GM12878 (cell line): ENCODE measurements around the gene CSPG5. TPM values are rescaled to one million over a fixed set of nuclear protein-coding genes. Genes with fewer than 3 reads are reported as not detected.

Source experiments
- ATAC-seq: fragments of 200-7000 bp; cut with Tn5 transposase; 3 replicates; pipeline ENCODE4 v1.9.1; 2020; ENCODE audit warnings: mild to moderate bottlenecking, moderate library complexity
- BruUV-seq: library from RNA; stranded (reverse); fragments of 400-500 nt; replicated peaks from 2 replicates; lab custom pipeline; 2021; lab: Mats Ljungman, UMichigan
- CTCF ChIA-PET: fragments of 300-600 bp; sonication (Branson Sonifier 250); formaldehyde crosslinking; extraction: SDS; loops from one replicate; lab custom pipeline; 2021; ENCODE audit warnings: inconsistent platforms; lab: Yijun Ruan, JAX
- POLR2A ChIA-PET: fragments of 350-600 bp; formaldehyde crosslinking; extraction: SDS; loops from one replicate; lab custom pipeline; 2021; ENCODE audit warnings: inconsistent platforms; lab: Charles Lee
- RAD21 ChIA-PET: fragments of 300-600 bp; sonication (Branson Sonifier 250); formaldehyde crosslinking; loops from one replicate; lab custom pipeline; 2023; ENCODE audit warnings: antibody characterized with exemption; ENCODE audit not compliant: unreplicated experiment; lab: Charles Lee
- SMC1A ChIA-PET: fragments of 300-600 bp; sonication (Branson Sonifier 250); formaldehyde crosslinking; loops from one replicate; lab custom pipeline; 2023; ENCODE audit not compliant: unreplicated experiment, uncharacterized antibody; lab: Charles Lee
- DNase-seq: peaks from one replicate; pipeline ENCODE4 v3.0.0-alpha.2; 2011; ENCODE audit warnings: low read depth, low spot score
- FAIRE-seq: peaks from 3 replicates; lab custom pipeline; 2011; peaks lifted over from hg19 to GRCh38; lab: Jason Lieb, UNC
- H2AFZ ChIP-seq: 2 replicates; pipeline ENCODE4 v1.6.0; 2011; ENCODE audit warnings: low read depth, low read length, control low read depth; ENCODE audit not compliant: control insufficient read depth
- H3K27ac ChIP-seq: 2 replicates; pipeline ENCODE4 v1.5.1; 2011; ENCODE audit warnings: control low read depth; ENCODE audit not compliant: control insufficient read depth, insufficient read depth
- H3K27me3 ChIP-seq, 2 experiments: replicated peaks in 1 of 2; 2 replicates each; pipeline versions ENCODE4 v1.6.0 to v1.6.1; 2011; ENCODE audit warnings: low read length in 1 of 2; ENCODE audit not compliant: control insufficient read depth in 2 of 2, insufficient read depth in 2 of 2
- H3K36me3 ChIP-seq, 2 experiments: 2 replicates each; pipeline ENCODE4 v1.5.1; 2011; ENCODE audit warnings: low read length in 1 of 2; ENCODE audit not compliant: control insufficient read depth in 2 of 2, insufficient read depth in 2 of 2
- H3K4me1 ChIP-seq: 2 replicates; pipeline ENCODE4 v1.6.1; 2011; ENCODE audit warnings: mild to moderate bottlenecking, low read length, moderate library complexity, mixed read lengths; ENCODE audit not compliant: control insufficient read depth, insufficient read depth
- H3K4me2 ChIP-seq: 2 replicates; pipeline ENCODE4 v1.6.0; 2011; ENCODE audit warnings: control low read depth; ENCODE audit not compliant: control insufficient read depth, insufficient read depth
- H3K4me3 ChIP-seq: fragments of 200-600 bp; sonication (generic); 2 replicates; pipeline ENCODE4 v1.5.1; 2016
- H3K79me2 ChIP-seq: 2 replicates; pipeline ENCODE4 v1.6.0; 2011; ENCODE audit warnings: low read length; ENCODE audit not compliant: control insufficient read depth, insufficient read depth
- H3K9ac ChIP-seq: 2 replicates; pipeline ENCODE4 v1.8.0; 2011; ENCODE audit warnings: low read length, control low read depth, mixed read lengths; ENCODE audit not compliant: control insufficient read depth, insufficient read depth
- H3K9me3 ChIP-seq: replicated peaks from 3 replicates; pipeline ENCODE4 v1.5.1; 2011; ENCODE audit warnings: mild to moderate bottlenecking, low read length; ENCODE audit not compliant: control insufficient read depth, insufficient read depth
- H4K20me1 ChIP-seq: 2 replicates; pipeline ENCODE4 v1.6.0; 2011; ENCODE audit not compliant: control insufficient read depth, insufficient read depth
- HSF1 ChIP-seq: fragments of 150-350 bp; IDR thresholded peaks from 2 replicates; pipeline ENCODE4 v1.6.1; 2014; ENCODE audit warnings: mild to moderate bottlenecking, low read depth, low read length
- MTA3 ChIP-seq: IDR thresholded peaks from 2 replicates; pipeline ENCODE4 v1.6.1; 2012; ENCODE audit warnings: low read length, inconsistent platforms, borderline replicate concordance
- PRDM15 ChIP-seq: fragments of 450-650 bp; formaldehyde crosslinking; IDR thresholded peaks from 2 replicates; pipeline ENCODE4 v1.4.0; 2020; ENCODE audit warnings: mild to moderate bottlenecking, moderate library complexity
- ZNF592 ChIP-seq: fragments of 450-650 bp; IDR thresholded peaks from 2 replicates; pipeline ENCODE4 v1.6.1; 2017; ENCODE audit warnings: mild to moderate bottlenecking, moderate library complexity
- in situ Hi-C: fragments of 300-500 bp; cut with MboI; formaldehyde crosslinking; loops from 9 replicates; pipeline ENCODE4 v1.14.3; 2018; ENCODE audit warnings: mixed read lengths
- intact Hi-C: fragments of 100-400 bp; cut with micrococcal nuclease; formaldehyde crosslinking; loops from one replicate; pipeline ENCODE4 v1.14.2; 2022; ENCODE audit not compliant: unreplicated experiment
- polyA plus RNA-seq, 11 experiments: library from polyadenylated mRNA; depleted of rRNA in 4 of 11; unstranded in 6 of 11; stranded (reverse) in 5 of 11; fragments of >200 nt; fragmentation: Nextera tagmentation in 4 of 11; fragmentation: Illumina TruSeq in 1 of 11; extraction: Ambion mirVana in 4 of 11; extraction: Trizol in 1 of 11; gene quantifications; 1 replicate in 1 of 11; 2 replicates in 10 of 11; pipeline versions ENCODE4 v1.2.1 to v1.2.3, GENCODE V29; 2011 to 2016; ENCODE audit warnings: inconsistent platforms in 2 of 11, missing spikeins in 2 of 11, low read depth in 1 of 11
- total RNA-seq, 4 experiments: library from RNA; depleted of rRNA in 3 of 4; stranded (reverse); fragments of >200 nt in 3 of 4; fragmentation: Illumina TruSeq in 1 of 4; extraction: Trizol in 1 of 4; gene quantifications; 2 replicates each; pipeline versions ENCODE4 v1.2.1 to v1.2.3, GENCODE V29; 2013 to 2021

CSPG5 gene
- total and polyA plus RNA-seq, 10 of the 15 experiments (the other 5 are each of a cell fraction or from before 2014, with no cell fraction given), result 0.08 to 0.17 TPM; not detected in 8

- Histone ChIP-seq H3K27me3 (no peaks in the 10 kb centered on the region), H3K27ac (no peak overlapping the region), H3K79me2 (no peaks in the 10 kb centered on the region), H3K4me3 (no peak overlapping the region), H2AFZ (no peak overlapping the region), H3K4me2 (no peak overlapping the region), H3K4me1 (no peaks in the 10 kb centered on the region), H3K9me3 (no peaks in the 10 kb centered on the region), H3K9ac (no peak overlapping the region), H3K36me3 (peaks cover 6 to 39% of the 10 kb centered on the region in 2 experiments), H4K20me1 (no peaks in the 10 kb centered on the region)
- no peak for TF ChIP-seq PRDM15 (CRISPR knock-in tag)
- TF ChIP-seq MTA3, result no peak
- TF ChIP-seq HSF1, result no peak
- TF ChIP-seq ZNF592, result no peak
- ChIA-PET RAD21 (no interaction called here), CTCF (no interaction called here), POLR2A (no interaction called here), SMC1A (interaction anchor here (1.0 kb wide), 1 partner anchor 74 kb away, joined by 3 read pairs; no protein-coding TSS in a partner anchor)
- DNase-seq (no peak), FAIRE-seq (no peak), ATAC-seq (no peak)
- intact Hi-C loops (no loop called here), in situ Hi-C loops (no loop called here)
- BruUV-seq, result no TSS peak
Observed at GRCh38 chr3:47612178-47612577, 33.5 kb upstream of the CSPG5 start.
